Fibroblast of the aortic adventitia (primary cell): ENCODE measurements around the gene RFC3. TPM values are rescaled to one million over a fixed set of nuclear protein-coding genes. Genes with fewer than 3 reads are reported as not detected.
A peak's percentile ranks its signal among the peaks of the same experiment; 100 is the strongest.
"Not testable (repeated sequence)": the region's sequence is repeated elsewhere in the genome, so short reads cannot be mapped to it uniquely, and the experiment has no call there.

Experiments
- DNase-seq: peaks from one replicate; pipeline ENCODE4 v3.0.0-alpha.2; 2010; ENCODE audit warnings: low read depth
- H3K4me3 ChIP-seq: 2 replicates; pipeline ENCODE4 v1.5.1; 2011; ENCODE audit warnings: low read depth, mild to moderate bottlenecking, control low read depth, low read length, moderate library complexity
- total RNA-seq: library from RNA; depleted of rRNA; stranded (reverse); fragments of >200 nt; gene quantifications from 2 replicates; pipeline ENCODE4 v1.2.3, GENCODE V29; 2012; ENCODE audit warnings: low replicate concordance
- TF ChIP-seq, protein P1 (sequence below): IDR thresholded peaks from 2 replicates; pipeline ENCODE4 v1.5.1; 2011; ENCODE audit warnings: mild to moderate bottlenecking, low read length, control low read depth, inconsistent platforms; ENCODE audit not compliant: insufficient read depth

RFC3 gene
- total RNA-seq, 1 donor: 38.9 TPM

DNA sequence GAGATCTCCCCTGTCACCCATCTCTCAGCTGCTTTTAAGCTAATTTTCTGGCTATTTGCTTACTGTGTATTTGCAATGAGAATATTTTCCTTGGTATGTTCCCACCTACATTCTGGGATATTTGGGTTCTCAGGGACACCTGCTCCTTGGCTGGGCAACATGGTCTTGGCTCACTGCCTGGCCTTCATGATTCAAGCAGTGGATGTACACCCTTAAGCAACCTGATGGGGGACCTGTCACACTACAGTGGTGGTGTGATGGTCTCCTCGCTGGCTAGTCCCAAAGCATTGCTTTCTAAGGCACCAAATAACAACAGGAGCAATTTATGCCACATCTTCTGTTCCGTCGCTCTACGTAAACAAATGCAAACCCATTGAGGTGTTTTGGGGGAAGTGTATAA is 35.3 kb upstream of the RFC3 start:
- no peak overlapping the region for H3K4me3 ChIP-seq
- TF ChIP-seq, protein P1, sequence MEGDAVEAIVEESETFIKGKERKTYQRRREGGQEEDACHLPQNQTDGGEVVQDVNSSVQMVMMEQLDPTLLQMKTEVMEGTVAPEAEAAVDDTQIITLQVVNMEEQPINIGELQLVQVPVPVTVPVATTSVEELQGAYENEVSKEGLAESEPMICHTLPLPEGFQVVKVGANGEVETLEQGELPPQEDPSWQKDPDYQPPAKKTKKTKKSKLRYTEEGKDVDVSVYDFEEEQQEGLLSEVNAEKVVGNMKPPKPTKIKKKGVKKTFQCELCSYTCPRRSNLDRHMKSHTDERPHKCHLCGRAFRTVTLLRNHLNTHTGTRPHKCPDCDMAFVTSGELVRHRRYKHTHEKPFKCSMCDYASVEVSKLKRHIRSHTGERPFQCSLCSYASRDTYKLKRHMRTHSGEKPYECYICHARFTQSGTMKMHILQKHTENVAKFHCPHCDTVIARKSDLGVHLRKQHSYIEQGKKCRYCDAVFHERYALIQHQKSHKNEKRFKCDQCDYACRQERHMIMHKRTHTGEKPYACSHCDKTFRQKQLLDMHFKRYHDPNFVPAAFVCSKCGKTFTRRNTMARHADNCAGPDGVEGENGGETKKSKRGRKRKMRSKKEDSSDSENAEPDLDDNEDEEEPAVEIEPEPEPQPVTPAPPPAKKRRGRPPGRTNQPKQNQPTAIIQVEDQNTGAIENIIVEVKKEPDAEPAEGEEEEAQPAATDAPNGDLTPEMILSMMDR: no peak
- DNase-seq: no peak

DNA sequence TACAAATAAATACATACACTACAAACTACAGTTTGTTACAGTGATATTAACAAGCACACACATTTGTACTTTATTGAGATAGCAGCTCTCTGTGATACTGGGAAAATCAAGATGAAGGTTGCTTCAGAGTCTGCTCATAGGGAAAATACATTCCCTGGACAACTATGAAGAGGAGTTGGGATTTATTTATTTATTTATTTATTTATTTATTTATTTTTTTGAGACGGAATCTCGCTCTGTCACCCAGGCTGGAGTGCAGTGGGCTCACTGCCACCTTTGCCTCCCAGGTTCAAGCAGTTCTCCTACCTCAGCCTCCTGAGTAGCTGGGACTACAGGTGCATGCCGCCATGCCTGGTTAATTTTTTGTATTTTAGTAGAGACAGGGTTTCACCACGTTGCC is 34.7 kb upstream of the RFC3 start:
- not testable (repeated sequence) for DNase-seq, H3K4me3 ChIP-seq

DNA sequence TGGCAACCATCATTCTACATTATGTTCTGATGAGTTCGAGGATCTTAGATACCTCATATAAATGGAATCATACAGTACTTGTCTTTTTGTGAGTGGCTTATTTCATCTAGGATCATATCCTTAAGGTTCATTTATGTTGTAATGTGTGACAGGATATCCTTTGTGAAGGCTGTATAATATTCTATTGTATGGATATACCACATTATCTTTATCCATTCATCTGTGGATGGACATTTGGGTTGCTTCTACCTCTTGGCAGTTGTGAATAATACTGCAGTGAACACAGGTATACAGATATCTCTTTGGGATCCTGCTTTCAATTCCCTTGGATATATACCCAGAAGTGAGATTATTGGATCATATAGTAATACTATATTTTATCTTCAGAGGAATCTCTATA is 33.2 kb upstream of the RFC3 start:
- TF ChIP-seq, protein P1: no peak
- DNase-seq: no peak

DNA sequence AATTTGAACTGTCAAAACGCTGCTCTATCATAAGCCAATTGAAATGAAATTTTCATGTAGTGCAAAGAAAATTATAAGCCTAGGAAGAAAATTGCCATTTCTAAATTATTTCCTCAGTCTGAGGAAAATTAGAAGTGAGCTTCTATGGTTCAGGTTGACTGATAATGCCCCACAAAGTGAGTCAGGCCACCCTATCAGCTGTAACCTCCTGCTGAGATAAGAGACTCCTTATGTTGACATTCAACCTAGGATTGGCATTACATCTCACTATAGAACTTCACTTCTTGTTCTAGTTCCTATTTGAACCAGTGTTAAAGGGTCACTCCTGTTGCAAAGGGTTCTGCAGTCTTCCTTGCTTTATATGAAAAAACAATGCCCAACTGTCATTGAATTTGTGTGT is 32.6 kb upstream of the RFC3 start:
- no peak for DNase-seq
- H3K4me3 ChIP-seq: no peak overlapping the region
- TF ChIP-seq, protein P1: no peak

More for the DNA sequence above, 33.2 kb upstream of the RFC3 start:
- H3K4me3 ChIP-seq: no peak overlapping the region

DNA sequence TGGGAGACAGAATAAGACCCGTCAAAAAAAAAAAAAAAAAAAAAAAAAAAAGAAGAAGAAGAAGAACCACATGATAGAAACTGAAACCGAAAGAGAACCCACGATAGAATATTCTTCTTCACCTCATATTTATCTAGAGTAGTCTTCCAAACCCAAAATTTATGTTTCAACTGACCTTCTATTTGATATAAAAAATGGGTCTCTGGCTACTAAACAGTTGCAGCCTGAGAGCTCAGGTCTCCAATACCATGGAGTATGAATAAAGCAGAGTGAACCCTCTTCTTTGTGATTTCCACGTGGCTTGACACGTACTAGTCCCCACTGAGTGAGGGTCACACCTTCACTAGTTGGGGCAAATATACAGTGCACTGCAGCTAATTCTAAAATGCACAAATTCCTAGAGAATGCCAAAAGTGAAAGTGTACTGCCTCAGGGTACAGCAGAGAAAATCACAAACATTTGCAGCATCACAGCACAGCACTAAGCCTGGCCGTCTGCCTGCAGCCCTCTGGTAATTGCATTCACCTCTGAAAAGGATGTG is 30.8 kb upstream of the RFC3 start:
- DNase-seq: no peak
- peak overlapping the region; percentile 20 for H3K4me3 ChIP-seq
- TF ChIP-seq, protein P1: no peak

DNA sequence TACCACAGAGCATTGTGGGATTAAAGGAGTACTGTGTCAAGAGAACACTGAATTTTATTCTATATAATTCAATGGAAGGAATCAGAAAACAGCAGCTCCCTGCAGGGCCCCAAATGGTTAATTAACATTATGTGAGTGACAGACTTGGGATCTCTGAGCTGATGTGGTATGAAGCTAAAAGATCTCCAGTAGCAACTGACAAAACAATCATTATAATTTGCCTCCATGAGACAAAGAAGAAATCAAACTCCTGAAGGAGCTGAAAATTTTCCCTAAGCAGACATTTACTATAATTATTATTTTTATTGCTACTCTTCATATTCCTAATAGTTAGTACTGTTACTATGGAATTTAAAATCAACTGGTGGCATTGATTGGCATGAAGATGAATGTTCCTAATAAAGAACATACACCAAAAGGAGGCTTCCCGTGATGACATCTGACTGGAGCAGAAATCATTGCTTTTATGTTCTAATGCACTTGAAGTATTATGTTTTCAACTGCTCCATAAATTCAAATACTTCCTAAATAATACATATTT is 28.8 kb upstream of the RFC3 start:
- H3K4me3 ChIP-seq: no peak overlapping the region
- TF ChIP-seq, protein P1: no peak
- no peak for DNase-seq

DNA sequence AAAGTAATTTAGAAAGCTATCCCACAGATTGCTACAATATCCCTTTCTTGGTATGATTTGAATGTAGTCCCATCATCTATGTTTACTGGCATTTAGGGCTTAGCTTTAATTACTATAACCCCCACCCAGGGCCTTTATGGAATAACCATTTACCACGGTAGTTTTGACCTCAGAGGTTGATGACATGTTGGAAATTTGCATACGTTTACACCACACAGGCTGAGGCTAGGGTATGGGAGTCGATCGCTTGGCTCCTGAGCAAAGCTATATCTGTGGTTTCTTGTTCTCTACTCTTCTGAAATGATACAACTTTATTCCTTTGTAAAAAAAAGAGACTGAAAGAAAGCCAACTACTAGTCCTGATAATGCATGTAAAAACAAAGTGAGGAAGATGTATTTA is 28.2 kb upstream of the RFC3 start:
- no peak for DNase-seq
- TF ChIP-seq, protein P1: no peak
- H3K4me3 ChIP-seq: no peak overlapping the region
